GM19438 (cell line): ENCODE results near the gene LCNL1.

Experiments used
- ATAC-seq: cut with Tn5 transposase; IDR thresholded peaks from one replicate; pipeline ENCODE4 v1.9.1; 2021; ENCODE audit warnings: low read depth; ENCODE audit not compliant: unreplicated experiment

Gene LCNL1

DNA sequence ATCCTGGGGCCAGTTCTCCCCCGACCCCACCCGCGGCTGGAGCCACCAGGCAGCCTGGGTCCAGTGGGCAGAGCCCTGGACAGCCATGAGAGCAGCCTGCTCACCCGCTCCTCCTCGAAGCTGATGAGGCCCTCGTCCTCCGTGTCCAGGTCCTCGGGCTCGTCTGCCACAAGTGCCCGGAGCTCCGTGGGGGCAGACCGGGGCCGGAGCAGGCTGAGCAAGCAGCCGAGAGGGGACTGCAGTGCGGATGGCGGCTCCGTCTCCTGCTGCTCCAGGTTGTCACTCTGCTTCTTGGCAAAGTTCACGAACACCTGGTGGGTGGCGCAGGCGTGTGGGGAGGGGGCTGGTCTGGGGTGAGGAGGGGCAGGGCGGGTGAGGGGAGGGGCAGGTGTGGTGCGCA, 25.5 kb downstream of the LCNL1 start:
- ATAC-seq: no peak

DNA sequence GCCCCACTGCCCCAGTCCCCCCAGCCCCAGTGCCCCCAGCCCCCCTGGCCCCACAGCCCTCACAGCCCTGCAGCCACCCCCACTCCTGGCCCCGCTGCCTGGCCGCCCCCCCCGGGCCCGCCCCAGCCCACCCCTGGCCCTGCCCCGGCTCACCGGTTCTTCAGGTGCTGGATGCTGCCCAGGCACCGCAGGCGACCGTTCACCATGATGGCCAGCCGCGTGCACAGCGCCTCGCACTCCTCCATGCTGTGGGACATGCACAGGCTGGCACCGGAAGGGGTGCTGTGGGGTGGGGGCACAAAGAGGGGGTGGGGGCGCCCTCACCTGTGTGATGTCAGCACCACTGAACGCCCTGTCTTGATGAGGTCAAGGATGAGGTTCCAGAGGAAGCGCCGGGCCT, 26.4 kb downstream of the LCNL1 start:
- no peak for ATAC-seq

DNA sequence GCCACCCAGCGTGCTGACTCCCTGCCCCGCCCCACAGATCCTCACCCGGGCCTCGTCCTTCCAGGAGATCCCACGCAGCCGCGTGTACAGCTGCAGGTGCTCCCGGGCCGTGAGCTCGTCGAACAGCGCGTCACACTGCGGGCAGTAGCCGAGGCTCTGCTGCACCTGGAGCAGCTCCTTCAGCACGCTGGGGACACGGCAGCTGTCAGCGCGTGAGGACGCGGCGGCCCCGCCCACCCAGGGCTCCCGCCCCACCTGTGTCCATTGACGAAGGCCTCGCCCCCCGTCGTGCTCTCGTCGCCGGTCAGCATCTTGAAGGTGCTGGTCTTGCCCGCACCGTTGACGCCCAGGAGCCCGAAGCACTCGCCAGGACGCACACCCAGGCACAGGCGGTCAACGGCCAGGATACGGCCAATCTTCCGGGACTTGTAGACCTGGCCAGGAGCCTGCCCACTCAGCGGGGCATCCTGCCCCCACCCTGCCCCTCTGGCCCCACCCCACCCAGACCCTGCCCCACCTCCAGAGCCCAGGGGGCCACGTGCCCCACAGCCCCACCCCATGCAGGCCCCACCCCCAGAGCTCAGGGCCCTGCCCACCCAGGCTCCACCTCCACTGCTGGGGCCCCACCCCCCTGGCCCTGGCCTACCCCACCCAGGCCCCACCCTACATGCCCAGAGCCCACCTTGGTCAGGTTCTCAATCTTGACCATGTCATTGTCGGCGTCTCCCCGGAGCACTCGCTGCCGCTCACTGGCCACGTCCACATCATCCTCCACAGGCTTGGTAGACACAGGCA, 27.3 kb downstream of the LCNL1 start:
- ATAC-seq: no peak

DNA sequence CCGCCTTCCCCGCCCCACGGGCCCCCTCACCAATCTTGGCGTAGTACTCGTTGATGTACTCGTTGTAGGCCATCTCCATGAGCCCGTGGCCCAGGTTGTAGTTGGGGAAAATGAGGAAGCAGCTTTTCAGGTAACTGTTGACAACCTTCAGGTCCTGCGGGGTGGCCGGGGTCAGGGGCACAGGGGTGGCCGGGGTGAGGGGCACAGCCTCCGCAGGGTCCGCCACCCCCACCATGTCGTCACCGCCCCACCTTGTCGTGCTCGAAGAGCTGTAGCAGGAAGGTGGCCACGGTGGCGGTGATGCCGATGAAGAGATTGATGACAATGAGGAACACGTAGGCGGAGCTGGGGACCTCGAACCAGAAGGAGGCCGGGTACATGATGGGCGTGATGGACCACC, 28.4 kb downstream of the LCNL1 start:
- ATAC-seq: no peak

DNA sequence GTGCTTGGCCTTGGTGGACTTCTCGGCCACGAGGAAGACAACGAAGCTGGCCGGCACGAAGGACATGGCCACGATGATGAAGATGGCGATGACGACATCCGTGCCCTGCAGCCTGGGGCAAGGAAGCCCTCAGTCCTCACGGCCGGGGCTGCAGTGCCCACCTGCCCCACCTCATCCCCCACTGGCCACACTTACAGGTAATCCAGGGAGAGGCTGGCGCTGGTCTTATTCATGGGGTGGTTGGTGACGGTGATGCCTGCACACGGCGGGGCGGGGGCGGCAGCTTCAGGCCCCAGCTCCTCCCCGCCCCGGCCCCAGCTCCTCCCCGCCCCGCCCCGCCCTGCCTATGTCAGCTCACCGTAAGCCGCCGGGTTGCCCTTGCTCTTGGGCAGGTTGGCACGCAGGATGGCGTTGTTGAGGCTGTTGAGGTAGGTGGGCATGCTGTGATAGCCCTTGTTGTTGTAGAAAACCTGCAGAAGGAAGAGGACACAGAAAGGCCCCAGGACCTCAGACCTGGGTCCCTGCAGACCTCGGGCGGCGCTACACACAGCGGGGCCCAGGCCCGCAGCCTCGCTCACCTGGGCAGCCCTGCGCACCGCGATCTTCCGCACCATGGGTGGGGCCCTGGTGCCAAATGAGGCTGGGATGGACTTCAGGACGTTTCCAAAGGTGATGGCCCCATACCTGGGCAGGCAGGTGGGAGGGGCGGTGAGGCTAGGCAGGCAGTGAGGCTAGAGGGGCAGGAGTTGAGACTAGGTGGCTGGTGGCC, 29.3 kb downstream of the LCNL1 start:
- no peak for ATAC-seq

DNA sequence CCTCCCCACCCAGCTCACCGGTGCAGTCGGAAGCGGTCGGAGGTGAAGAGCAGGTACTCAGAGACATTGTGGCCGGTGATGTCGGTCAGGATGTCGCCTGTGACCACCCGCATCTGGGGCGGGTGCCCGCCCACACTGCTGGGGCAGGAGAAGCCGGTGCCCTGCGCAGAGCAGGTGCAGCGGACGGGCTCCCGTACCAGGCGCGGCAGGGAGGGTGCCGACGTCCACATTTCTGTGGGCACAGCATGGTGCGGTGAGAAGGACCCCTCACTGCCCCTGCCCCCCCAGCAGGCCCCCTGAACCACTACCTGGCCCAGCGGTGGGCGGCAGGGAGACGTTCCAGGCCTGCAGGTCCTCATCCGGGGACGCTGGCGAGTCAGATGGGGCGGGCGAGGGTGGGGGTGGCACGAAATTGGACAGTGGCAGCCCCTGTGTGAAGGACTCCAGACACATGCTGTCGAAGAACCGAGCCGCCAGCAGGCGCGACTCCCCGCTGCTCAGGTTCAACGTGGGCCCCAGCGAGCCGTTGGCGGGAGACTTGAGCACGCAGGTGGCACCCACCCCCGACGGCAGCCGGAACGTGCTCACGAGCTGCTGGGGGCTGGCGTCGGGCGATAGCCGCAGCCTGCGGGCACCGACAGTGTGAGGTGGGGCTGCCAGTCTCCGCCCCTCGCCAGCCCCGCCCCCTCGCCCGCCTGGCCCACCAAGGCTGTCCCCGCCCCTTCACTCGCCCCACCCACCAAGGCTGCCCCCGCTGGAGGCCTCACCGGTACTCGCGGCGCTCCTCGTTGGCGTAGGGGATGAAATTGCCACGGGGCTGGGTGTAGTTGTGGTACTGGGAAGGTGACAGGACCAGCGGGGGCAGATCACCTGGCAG, 30.1 kb downstream of the LCNL1 start:
- no peak for ATAC-seq

DNA sequence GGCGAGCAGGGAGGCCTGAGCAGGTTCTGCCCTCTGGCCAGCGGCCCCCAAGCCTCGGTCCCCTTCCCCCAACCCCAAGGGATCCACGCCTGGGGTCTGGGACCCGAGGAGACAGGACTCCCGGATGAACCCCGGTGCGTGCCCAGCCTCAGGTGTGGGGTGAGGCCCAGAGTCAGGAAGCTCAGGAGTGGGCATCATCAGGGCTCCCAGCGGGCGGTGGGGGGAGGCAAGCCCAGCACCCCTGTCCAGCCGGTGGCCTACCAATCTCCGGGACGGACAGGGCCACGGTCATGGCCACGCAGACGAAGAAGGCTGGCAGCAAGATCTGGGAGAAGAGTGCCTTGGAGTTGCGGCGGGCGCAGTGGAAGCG, 30.8 kb downstream of the LCNL1 start:
- ATAC-seq: no peak

DNA sequence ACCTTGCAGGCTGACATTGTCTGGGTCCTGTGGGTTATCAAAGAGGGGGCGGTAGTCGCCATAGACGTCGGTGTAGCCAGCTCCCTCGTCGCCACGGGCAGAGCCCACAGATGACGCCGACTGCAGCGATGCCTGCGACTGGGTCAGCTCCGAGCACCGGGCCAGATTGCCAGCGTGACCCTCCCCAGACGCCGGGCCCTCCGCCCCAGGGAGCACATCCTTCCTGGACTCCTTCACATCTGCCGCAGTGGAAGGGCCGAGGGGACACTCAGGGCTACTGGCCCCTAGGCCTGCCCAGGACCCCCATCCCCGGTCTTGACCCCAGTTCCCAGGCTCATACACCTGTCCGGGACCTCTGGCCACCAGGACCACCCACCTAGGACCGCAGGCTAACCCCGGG, 31.4 kb downstream of the LCNL1 start:
- no peak for ATAC-seq

DNA sequence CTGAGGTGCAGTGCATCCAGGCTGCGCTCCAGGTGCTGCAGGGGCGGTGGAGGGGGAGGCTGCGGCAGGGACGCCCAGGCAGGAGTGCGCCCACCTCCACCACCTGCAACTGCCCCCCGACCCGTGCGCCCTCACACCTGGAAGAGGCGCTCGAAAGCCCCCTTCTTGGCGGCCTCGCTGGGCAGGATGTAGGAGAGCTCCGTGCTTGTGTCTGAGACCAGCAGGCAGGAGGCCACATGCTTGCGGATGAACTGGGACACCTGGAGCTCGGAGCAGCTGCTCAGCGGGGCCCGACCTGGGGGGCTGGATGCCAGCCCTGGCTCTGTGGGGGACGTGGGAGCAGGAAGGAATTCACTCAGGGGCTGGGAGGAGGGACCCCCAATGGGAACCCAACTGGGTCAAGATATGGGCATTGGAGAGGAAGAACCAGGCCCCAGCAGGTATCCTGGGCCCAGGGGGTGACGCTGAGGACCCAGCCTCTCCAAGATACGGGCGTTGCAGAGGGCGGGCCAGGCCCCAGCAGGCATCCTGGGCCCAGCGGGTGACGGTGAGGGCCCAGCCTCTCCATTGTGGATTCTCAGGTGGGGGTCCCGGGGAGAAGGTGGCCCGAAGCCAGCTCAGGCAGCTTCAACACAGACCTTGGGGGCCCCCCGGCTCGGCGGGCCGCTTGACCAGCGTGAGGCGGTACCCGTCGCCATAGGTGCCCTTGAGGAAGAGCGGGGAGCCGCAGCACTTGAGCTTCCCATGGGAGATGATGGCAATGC, 32.2 kb downstream of the LCNL1 start:
- no peak for ATAC-seq

DNA sequence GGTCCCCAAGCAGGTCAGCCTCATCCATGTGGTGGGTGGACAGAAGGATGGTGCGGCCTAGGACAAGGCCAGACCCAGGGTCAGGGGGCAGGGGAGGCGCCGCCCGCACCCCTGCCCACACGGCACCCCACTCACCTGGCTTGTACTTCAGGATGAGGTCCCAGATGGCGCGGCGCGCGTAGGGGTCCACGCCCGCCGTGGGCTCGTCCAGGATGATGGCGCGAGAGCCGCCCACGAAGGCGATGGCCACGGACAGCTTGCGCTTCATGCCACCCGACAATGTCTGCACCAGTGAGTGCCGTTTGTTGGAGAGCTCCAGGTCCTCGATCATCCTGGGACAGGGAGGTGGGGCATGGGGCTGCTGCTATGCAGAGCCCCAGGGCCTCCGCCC, 32.7 kb downstream of the LCNL1 start:
- no peak for ATAC-seq

DNA sequence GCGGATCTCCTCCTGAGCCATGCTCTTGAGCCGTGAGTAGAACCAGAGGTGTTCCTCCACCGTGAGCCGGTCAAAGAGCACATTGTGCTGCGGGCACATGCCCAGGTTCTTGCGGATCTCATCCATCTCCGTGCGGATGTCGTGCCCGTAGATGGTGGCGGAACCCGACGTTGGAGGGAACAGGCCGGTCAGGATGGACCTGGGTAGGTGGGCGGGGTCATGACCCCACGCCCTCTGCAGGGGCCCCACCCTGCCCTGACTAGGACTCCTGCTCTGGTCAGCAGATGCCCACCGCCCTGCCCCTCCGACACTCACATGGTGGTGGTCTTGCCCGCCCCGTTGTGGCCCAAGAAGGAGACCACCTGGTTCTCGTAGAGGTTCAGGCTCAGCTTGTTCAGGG, 33.2 kb downstream of the LCNL1 start:
- ATAC-seq: no peak

DNA sequence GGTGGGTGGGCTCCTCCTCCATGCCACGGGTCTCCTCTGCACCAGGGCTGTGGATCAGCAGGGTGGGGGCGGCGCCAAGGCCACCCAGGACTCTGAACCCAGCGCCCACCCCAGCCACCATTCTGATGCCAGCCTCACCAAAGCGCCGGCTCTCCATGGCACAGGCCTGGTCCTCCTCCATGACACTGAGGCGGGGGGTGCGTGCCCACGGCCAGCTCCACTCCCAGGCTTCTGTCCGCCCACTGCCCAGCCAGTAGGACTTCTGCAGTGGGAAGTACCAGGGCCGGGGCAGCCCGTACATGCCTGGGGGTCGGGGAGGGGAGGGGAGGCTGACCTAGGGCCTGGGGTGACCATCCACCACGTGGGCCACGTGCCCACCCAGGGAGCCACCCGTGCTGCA, 33.6 kb downstream of the LCNL1 start:
- no peak for ATAC-seq

DNA sequence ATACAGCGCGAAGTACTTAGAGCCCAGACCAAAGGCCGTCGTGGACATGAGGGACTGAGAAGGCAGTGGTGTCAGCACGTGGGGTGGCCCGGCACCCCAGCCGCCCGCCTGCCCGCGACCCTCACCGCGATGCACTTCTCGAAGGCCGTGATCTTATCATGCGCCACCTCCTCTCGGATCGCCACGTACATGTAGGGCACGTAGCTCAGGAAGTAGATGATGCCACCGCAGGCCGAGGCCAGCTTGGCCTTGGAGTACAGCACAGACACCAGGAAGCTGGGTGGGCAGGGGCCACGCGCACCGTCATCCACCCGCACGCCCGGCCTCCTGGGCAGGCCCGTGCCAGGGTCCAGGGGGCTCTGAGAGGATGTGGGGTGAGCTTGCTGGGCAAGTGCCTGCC, 34.3 kb downstream of the LCNL1 start:
- no peak for ATAC-seq

DNA sequence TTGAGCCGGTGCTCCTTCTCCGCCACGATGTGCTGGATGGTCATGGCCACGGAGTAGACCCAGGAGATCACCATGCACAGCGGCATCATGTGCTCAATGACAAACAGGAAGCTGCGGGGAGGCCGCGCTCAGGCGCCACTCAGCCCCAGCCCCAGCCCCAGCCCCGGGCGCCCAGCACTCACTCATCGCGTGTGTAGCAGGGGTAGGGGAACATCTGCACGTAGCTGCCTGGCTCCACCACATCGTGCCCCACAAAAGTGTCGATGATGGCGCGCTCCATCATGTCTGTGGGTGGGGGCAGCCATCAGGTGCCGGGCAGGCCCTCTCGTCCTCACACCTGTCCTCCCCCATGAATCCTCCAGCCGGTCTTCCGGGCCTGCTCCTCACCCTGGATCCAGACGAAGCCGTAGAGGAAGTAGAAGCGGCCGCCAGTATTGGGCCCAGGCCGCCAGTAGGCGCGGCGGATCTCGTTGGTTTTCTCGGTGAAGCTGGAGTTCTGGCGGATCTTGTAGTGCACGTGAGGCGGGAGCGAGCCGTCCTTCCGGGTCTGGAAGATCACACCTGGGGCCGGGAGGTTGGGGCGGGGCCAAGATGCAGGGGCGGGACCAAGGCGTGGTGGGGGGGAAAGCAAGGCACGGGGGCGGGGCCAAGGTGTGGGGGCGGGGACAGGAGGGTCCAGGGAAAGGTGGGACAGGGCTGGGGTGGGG, 35.2 kb downstream of the LCNL1 start:
- no peak for ATAC-seq

DNA sequence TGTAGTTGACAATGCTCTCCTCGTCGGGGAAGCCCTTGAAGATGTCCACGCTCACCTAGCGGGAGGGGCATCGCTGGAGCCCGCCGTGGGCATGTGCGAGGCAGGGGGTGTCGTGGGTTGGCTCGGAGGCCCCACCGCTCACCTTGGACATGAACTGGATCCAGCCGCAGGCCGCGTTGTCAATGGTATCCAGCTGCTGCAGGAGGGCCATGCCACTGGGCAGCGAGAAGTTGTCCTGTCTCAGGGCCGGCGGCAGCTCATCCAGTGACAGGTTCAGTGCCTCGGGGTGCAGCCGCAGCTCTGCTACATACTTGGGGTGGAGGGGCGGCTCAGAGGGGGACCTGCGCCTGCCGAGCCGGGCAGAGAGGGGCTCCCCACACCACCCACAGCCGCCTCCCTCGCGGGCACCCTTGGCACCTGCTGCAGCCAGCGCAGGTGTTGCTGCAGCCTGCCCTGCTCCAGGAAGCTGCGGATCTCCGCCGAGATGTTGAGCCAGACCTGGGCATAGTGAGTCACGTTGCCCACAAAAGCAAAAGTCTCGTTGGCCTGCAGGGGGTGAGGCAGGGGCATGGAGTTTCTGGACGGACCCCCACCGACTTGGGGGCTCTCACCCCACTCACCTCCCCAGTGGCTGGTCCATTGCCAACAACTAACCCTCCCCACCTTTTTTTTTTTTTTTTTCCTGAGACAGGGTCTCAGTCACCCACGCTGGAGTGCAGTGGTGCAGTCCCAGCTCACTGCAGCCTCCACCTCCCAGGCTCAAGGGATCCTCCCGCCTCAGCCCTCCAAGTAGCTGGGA, 36.2 kb downstream of the LCNL1 start:
- no peak for ATAC-seq

DNA sequence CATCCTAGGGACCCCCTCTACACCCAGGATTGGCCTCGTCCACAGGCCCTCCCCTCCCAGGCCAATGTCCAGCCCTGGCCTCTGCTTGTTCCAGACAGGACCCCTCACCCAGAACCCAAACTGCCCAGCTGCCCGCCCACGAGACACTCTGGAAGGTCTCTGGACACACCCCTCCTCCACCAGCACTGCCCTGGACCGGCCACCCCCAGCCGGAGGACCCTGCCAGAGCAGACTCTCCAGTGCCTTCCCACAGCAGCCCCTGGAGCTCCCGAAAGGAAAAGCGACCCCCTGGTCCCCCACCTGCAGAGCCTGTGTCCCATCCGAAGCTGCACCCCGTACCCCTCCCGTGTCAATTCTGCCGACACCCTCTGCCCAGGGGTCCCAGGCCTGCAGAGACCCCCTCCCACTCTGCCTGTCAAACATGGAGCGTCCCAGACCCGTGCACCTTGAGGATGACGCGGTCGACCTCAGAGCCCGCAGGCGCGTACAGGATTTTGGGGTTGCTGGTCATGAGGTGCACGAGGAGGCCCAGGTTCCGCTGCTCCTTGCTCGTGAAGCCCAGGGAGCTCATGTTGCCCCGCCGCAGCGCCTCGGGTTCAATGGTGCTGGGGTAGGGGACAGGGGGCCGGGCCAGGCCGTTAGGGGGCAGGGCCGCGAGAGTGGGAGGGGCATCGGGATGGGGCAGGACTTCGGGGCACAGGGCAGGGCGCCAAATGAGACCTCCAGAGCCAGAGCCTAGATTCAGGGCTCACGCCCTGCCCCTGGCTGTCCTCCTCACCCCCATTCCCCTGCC, 37.3 kb downstream of the LCNL1 start:
- ATAC-seq: no peak

DNA sequence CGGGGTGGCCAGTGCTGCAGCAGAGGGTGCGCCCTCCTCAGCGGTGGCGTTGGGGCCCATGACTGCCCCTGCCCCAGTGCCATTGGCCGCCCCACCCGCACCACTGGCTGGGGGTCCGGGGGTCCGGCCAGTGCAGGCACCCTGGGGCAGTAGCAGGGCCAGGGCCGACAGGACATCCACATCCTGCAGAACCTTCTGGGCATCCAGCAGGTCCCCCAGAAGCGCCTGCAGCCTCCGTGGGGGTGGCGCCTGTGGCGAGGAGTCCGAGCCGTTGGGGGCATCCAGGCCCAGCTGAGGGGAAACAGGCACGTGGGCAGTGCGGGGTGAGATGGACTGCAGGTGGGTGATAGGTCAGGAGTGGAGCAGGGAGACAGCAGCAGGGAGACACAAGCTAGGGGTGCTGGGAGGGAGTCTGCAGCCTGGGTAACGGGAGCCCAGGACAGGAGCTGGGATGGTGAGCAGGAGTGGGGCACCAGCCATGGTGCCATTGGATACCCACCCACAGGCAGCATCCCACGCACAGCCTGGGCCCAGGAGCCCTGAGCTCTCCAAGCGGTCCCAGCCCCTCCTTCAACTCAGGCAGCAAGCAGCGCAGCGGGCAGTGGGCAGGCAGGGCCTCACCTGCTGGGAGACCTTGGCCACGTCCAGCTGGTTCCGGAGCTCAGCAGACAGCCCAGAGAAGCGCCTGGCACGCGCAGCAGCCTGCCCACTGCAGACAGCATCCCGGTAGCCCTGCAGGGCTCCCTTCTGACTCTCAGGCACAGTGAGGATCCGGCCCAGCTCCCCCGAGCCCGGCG, 38.2 kb downstream of the LCNL1 start:
- ATAC-seq: no peak

DNA sequence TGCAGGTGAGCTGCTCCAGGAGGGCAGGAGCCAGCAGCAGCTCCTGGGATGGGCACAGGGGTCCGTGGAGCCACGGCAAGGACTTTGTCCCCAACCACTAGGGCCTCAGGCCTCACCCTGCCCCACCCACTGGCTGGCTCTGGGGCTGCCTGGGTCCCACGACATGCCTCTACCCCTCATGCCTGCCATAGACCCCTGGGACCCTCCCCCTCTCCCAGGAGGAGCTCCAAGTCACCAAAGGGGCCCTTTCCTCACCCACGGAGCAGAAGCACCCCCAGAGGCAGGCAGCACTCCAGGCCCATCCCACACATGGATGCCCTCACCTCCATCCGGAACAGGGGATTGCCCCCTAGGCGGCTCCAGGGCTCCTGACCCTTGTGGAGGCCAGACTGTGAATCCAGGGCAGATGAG, 38.8 kb downstream of the LCNL1 start:
- ATAC-seq: no peak
